KOPT-K1 (cell line): ENCODE measurements around the gene S100A5.

Experiments
- H3K27ac ChIP-seq: fragments of 200-600 bp; sonication (generic); 2 replicates; pipeline ENCODE4 v1.5.1; 2016; ENCODE audit warnings: antibody characterized with exemption, mild to moderate bottlenecking, low read depth, low read length; ENCODE audit not compliant: poor library complexity, severe bottlenecking
- H3K36me3 ChIP-seq: fragments of 200-600 bp; sonication (generic); 2 replicates; pipeline ENCODE4 v1.5.1; 2017; ENCODE audit warnings: antibody characterized with exemption, mild to moderate bottlenecking, low read length, moderate library complexity; ENCODE audit not compliant: insufficient read depth
- H3K9me3 ChIP-seq: fragments of 200-600 bp; sonication (generic); 2 replicates; pipeline ENCODE4 v1.5.1; 2017; ENCODE audit warnings: antibody characterized with exemption, low read length, mild to moderate bottlenecking; ENCODE audit not compliant: insufficient read depth, poor library complexity, severe bottlenecking

S100A5 gene

DNA sequence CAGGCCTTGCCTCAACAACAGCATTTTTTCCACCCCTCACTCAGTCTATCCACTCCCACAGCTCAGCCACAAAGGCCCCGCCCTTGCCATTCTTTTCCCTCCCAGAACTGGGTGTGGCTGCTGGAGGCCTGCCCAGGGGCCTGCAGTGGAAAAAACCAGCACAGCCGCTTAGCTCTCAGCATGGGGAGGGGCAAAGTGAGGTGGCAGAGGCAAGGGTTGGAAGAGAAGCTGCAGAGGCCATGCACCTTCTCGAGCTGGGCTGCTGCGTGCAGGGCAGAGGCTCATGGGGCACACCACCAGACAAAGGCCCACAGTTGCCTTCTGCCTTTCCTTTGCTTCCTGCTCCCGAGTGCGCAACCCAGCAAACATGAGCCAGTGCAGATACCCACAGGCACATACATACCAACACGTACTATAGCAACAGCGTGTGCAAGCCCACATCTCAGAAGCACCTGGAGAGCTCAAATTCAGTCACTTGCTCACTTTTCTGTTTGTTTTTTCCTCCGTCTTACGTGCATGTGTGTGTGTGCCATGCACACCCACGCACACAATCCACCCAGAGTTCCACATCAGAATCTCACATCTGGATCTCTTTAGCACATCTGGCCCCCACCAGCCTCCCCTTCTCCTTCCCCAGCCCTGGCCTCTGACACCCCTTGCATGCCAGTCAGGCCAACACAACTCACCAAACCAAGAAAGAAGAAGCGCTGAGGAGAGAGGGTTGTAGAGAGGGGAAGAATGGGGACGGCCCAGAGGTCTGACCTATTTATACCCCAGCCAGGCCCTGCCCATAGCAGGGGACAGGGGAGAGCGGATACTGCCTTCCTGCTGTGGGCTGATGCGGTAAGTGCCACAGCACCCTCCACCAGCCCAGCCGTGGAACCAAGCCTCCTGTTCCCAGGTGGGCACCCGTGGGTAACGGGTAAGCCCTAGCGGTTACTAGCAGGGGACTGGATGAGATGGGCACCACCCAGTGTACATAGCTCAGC, 4.6 kb upstream of the S100A5 start, which contains the start of gene S100A4:
TSS of gene S100A4 (minus strand) at position 740 of the 989 bp plus-strand sequence. CDS start 1,012 bp downstream, outside the sequence.
- Histone ChIP-seq H3K36me3 (no peaks in the 10 kb centered on the region), H3K9me3 (no peaks in the 10 kb centered on the region), H3K27ac (peak within 1 kb of the TSS; percentile 71)

DNA sequence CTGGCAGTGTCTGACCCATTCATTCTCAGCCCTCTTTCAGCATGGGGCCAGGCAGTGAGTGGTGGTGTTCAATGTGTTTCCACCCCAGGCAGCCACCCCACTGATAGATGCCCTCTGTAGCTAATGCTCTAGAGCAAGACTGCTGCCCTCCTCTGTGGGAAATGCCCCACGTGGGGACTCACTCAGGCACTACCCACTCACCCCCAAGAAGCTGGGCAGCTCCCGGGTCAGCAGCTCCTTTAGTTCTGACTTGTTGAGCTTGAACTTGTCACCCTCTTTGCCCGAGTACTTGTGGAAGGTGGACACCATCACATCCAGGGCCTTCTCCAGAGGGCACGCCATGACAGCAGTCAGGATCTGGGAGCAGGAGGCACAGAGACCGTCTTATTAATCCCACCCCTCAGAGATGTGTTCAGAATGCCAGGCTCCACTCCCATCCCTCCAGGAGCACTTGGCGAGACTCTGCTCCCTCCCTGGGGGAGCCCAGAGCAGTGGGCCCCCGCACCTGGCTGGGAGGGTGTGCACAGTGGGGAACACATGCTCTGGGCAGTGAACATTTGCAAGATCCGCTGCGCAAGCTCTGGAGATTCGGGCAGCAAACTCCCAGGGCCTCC, 3.8 kb upstream of the S100A5 start:
- Histone ChIP-seq H3K36me3 (no peaks in the 10 kb centered on the region), H3K27ac (peak overlapping the region; percentile 71), H3K9me3 (no peaks in the 10 kb centered on the region)

DNA sequence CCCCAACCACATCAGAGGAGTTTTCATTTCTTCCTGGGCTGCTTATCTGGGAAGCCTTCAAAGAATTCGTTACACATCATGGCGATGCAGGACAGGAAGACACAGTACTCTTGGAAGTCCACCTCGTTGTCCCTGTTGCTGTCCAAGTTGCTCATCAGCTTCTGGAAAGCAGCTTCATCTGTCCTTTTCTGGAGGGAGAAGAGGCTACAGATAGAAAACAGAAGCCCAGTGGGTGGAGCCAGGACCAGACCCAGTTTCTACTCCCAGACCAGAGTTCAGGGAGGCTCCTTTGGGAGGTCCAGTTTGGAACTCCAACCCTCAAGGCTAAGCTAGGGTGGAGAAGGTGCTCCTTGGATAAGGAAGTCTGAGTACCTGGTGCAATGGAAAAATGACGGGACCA, 3.0 kb upstream of the S100A5 start:
- Histone ChIP-seq H3K27ac (no peak overlapping the region), H3K9me3 (no peaks in the 10 kb centered on the region), H3K36me3 (no peaks in the 10 kb centered on the region)

DNA sequence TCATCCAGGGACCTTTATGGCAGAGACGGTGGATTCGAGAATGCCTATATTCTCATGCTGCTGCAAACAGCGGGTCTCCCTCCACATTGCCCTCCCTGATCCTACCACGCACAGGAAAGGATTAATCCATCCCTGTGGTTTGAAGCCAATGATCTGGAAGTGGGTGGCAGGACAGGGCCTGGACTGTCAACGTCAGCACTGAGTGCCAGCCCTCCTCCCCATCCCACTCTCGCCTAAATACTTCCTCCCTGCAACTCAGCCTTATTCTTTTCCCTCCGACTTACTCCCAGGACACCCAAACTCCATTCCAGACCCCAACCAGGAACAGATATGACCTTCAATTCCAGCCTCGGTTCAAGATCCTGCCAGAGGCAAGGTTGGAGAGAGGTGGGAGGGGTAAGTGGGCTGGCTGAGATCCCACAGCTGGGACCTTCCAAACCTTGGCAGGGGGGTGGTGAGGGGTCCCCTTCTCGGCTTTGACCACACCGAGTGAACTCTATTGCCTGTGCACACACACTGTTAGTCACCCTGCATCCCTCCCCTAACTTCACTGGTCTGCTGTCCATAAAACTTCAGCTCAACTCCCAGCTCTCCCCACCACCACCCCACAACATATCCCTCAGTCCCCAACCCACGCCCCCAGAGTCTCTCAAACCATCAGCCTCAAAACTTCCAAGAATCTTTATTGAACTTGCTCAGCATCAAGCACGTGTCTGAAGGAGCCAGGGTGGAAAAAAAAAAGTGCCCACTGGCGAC, 2.4 kb upstream of the S100A5 start:
- H3K27ac ChIP-seq, result no peak overlapping the region
- no peaks in the 10 kb centered on the region for H3K36me3 ChIP-seq
- H3K9me3 ChIP-seq, result no peaks in the 10 kb centered on the region

DNA sequence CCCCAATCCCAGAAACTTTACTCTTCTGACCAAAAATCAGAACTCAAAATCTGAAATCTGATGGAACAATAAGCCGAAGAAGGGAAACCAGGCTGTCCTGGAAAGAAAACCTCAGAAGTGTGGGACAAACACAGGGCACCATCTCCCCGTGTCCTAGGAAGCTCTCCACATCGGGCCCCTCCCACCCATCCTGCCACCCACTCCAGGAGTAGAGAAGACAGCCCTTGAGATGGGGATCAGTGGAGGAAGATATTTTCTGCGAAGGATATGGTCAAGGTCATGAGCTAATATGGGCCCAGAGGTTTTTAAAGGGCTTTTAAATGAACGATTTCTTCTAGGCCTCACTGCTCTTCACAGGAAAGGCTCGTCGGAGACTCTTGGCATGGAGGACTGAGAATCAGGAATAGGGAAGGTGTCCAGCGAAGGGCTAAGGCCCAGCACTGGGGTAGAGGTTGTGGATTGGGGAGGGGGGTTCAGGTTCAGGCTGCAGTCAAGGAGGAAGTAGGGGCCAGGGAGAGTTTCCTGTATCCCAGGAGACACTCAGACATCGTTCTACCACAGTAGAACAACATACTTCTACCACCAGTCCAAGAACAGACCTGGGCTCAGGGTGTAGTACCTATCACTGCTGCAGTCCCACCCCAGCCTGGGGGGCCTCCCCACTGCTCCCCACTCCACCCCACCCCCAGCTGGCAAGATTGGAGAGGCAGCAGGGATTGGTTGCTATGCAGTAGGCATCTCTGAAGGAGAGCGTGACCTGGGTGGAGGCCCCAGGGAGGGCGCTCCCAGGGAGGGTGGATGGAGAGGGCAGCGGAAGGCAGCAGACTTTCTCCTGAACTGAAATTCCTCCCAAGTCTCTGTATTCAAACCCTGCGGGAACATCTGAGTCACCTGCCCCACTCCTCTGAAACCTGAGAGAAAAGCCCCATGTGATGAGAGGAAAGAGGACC, 1.2 kb upstream of the S100A5 start:
- H3K27ac ChIP-seq, result no peak overlapping the region
- no peaks in the 10 kb centered on the region for H3K36me3 ChIP-seq
- no peaks in the 10 kb centered on the region for H3K9me3 ChIP-seq

DNA sequence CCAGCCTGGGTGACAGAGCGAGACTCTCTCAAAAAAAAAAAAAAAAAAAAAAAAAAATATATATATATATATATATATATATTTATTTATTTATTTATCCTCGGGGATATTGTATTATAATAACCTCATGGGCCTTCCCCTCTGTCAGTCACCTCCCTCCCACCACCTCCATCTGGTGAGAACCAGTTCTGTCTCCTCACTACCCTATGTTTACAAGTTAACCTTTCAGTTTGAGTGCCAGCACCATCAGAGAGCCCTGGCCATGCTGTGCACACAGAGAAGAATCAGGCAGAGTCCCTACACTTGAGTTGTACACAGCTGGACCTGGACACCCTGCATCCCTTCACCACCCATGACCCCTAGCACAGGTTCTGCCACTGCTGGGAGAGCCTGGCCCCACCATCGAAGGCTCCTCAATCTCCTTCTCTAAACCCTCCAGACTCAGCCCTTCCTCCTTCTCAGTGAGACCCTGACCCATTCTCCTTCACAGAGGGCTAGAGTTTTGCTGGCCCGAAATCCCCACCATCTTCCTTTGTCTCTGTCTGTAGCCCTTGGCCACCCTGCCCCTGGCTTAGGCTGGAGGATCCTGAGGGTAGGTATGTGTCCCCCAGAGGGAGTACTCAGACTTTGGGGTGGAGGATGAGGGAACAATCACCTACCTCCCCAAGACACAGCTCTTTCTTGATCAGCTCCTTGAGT, 1.2 kb downstream of the S100A5 start:
- H3K27ac ChIP-seq, result no peak overlapping the region
- no peaks in the 10 kb centered on the region for H3K36me3 ChIP-seq
- H3K9me3 ChIP-seq, result no peaks in the 10 kb centered on the region

DNA sequence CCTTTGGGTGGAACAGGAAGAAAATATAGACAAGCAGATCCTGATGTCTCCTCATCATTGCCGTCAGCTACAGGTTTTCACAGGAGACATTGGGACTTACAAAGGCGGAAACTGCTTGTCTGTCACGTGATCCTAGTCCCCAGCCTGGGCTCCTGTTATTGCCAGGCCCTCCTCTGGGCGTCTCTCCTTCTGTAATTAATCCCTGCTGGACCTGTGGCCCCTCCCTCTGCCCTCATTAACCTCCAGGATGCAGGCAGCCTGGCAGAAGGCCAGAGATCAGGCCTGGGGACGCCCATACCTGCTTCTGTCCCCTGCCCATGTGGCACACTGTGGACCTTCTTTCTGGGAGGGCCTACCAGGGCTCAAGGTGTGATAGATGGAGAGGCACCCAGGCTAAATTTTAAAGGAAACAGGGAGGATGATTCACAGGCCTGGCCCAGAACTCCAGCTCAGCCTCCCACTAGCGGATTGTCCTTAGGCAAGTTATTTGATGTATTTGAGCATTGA, 2.4 kb downstream of the S100A5 start:
- H3K9me3 ChIP-seq, result no peaks in the 10 kb centered on the region
- no peak overlapping the region for H3K27ac ChIP-seq
- H3K36me3 ChIP-seq, result no peaks in the 10 kb centered on the region

DNA sequence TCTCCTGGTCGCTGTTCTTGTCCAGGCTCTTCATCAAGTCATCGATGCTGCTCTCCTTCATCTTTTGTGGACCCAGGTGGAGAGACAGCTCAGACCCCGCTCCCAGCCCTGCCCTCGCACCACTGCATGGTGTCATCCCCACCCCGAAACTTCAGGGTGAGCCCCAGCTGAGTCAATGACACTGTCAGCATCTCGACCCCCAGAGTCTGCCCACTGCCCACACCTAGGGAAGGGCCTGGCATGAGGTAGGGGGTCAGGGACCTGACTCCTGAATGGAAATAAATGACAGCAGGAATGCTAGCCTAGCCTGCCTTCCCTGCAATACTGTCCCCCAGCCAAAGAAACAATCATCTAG, 3.4 kb downstream of the S100A5 start:
- Histone ChIP-seq H3K36me3 (no peaks in the 10 kb centered on the region), H3K9me3 (no peaks in the 10 kb centered on the region), H3K27ac (no peak overlapping the region)

DNA sequence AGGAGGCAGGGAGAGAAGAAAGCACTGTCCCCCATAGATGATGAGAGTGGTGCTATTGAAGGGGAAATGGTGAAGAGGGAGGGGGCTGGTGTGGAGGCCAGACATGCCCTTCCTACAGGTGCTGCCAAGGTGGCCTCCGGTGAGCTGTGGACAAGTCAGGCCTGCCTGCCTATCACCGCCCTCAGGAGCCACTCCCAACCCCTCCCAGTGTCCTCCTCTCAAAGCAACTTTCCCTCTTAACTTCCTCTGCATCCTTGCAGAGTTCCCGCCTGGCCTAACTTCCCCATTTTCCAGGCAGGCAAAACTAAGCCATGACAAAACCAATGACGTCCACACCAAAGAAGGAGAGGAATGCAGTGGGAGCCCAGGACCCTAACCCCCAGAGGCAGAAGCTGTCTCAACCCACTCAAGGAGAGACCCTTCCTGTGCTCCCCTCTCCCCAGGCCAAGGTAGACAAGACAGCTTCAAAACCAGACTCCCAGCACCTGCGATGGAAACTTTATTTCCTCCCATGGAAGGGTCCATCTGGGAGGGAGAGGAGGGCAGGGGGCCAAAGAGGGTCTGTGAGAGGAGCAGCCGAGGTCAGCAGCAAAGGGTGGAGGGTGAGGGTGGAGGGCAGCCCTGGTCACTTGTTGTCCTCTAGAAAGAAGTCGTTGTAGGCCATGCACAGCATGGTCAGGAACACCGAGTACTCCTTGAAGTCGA, 3.9 kb downstream of the S100A5 start:
- no peaks in the 10 kb centered on the region for H3K36me3 ChIP-seq
- no peaks in the 10 kb centered on the region for H3K9me3 ChIP-seq
- H3K27ac ChIP-seq, result no peak overlapping the region

DNA sequence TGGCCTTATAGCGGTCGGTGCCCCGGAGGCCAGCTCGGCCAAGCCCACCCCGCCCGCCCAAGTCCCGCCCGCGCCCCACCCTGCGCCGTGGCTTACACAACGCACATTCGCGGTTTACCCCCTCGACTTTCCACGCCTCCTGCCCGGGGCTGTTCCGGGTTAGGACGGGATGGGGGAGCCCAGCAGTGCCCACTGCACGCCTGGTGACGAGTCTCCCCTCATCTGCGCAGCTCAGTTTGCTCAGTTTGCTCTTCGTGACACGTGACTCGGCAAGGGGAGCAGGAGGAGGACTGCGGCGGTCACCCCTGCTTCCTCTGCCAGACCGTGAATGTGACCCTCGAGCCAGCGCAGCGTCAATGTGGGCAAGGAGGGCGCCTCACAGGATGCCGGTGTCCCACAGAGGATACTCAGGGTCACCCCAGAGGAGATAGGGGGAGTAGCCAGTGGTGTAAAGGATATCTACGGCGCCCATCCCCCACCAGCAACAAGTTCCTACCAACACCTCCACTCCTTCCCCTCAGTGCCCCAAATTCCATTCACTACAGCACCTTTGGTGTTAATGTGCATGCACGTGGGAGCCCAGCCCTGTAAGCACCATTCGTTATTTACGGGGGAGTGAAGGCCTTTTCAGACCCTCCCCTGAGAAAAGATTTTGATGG, 4.6 kb downstream of the S100A5 start:
- H3K9me3 ChIP-seq, result no peaks in the 10 kb centered on the region
- no peaks in the 10 kb centered on the region for H3K36me3 ChIP-seq
- H3K27ac ChIP-seq, result no peak overlapping the region

DNA sequence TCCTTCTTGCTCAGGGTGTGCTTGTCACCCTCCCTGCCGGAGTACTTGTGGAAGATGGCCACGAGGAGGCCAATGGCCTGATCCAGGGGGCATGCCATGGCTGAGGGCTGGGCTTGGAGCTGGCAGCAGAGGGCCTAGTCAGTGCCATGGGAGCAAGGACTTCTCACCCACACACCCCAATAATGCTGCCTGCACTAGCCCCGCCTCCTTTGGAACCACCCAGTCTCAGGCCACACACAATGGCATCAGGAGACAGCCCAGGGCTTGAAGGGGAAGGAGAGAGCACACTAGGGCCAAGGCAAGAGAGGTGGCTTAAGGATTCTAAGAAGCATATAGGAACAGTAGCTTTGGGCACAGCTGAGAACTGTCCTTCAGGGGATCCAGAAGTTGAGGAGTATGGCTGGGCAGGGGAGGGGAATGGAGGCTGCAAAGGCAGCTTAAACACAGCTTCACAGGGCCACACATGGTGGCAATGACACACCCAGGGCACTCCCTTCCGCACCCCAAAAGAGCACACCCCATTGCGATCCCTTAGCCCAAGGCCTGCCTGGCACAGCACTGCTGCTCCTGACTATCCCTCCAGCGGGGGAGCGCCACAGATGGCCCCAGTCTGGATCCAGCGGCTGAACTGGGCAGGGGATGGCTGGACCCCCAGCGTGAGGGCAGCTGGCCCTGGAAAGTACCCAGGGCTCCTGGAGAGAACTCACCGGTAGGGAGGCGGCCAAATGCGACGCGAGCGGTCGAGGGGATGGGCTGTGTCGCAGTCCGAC, 5.3 kb downstream of the S100A5 start, which contains the start of gene S100A6:
TSS of gene S100A6 (minus strand) at position 750 of the 770 bp plus-strand sequence. CDS start at position 98, 652 bp downstream.
- Histone ChIP-seq H3K36me3 (no peaks in the 10 kb centered on the region), H3K27ac (no peak within 1 kb of the TSS), H3K9me3 (no peaks in the 10 kb centered on the region)

DNA sequence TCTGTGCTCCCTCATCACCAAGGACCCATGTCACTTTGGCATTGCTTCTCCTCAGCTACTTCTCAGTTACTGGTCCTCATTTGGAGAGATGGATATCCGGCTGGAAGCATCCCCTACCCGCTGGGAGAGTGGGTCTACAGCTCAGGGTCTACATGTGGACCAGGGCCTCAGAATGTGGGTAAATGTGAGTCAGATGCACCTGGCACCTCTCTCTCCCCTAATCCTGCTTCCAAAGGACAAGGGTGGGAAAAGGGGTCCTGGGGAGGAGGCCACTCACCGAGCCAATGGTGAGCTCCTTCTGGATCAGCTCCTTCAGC, 5.9 kb downstream of the S100A5 start:
- Histone ChIP-seq H3K27ac (no peak overlapping the region), H3K9me3 (no peaks in the 10 kb centered on the region), H3K36me3 (no peaks in the 10 kb centered on the region)
